ENCODE data around the gene NNT.
A peak's percentile ranks its signal among the peaks of the same experiment; 100 is the strongest.
"Not testable (repeated sequence)": the region's sequence is repeated elsewhere in the genome, so short reads cannot be mapped to it uniquely, and the experiment has no call there.

NNT gene

DNA sequence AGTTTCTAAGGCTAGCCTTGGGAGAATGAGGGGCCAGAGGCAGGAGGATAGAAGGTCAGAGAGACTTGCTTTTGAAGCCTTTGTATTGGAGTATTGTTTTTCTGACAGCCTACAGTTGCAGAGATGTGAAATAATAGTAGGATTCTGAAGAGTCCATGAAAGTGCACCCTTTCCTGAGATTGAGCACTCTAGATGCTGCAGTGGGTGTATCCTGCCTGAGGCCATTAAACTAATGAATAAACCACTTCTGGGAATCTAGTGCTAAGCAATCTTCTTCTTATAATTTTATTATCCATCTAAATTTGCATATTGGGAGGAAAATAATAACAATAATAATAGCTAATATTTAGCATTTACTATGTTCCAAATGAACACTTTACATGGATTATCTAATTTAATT is 19.3 kb upstream of the NNT start:
- no peak for DNase-seq

DNA sequence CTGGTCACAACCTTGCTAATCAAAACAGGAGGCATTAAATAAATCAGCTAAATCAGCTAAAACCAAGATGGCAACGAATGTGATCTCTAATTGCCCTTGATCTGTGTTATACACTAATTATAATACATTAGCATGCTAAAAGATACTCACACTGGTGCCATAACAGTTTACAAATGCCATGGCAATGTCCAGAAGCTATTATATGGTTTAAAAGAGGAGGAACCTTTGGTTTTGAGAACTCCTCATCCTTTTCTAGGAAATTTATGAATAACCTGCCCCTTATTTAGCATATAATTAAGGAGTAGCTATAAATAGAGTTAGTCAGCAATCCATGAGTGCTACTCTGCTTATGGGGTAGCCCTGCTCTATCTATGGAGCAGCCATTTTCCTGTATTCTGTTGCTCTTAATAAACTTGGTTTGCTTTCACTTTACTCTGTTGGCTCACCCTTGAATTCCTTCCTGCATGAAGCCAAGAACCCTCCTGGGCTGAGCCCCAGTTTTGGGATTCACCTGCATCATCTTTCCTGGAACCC is 18.7 kb upstream of the NNT start:
- DNase-seq = no peak

DNA sequence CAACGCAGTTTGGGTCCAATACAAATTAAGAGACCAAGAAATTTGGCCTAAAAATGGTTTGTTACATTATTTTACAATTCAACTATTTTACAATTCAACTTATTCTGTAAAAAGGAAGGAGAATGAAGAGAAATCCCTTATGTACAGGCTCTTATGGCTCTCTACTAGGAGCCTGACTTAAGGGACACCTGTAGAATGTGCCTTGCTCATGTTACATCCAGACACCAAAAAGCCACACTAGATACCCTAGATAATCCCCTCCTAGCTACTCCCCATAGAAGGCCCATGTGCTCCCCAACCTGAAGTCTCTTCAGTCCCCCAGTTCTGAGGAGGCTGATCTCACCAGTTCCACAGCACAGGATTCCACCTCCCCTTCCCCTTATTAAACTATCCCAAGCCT is 14.1 kb upstream of the NNT start:
- DNase-seq = no peak

DNA sequence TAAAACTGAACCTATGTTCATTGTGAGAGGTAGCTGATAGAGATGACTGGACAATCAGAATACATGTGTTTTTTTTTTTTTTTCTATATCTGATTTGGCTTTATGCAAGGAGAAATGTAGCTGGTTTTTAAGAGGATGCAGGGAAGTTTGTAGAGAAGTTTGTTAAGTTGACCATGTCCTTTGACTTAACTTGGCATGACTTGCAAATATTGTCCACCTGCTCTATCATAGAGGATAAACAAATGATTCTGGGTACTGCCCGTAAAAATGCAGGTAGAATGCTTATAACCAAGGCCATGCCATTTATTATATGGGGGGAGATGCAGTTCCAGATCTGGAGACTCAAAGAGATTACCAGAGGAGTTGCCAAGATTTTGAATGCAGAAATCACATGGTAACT is 13.7 kb upstream of the NNT start:
- DNase-seq = no peak

DNA sequence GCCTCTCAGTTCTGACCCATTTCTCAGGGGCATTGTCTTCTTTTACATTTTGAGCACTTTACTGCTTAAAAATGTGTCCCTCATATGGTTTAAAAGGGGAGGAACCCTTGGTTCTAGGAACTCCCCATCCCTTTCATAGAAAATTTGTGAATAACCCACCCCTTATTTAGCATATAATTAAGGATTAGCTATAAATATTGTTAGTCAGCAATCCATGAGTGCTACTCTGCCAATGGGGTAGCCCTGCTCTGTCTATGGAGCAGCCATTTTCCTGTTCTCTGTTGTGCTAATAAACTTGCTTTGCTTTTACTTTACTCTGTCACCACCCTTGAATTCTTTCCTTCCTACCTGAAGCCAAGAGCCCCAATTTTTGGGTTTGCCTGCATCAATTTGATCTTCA is 12.3 kb upstream of the NNT start:
- DNase-seq = no peak

DNA sequence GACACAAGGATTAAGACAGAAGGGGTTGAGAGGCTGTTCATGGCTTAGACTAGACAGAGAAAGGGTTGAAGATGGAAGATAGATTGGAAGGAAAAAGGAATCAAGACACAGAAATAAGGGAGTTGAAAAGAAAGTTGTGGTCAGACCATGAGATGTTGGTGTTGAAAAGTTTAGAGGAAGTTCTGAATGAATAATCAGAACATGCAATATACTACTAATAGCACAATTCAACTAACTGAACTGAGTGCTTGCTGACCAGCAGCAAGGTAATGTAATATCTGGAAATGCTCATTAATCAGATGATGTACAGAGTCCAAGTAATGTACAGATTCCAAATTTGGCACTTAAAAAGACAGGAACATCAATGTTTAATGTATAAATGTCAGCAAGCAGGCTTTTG is 10.6 kb upstream of the NNT start:
- DNase-seq = no peak

DNA sequence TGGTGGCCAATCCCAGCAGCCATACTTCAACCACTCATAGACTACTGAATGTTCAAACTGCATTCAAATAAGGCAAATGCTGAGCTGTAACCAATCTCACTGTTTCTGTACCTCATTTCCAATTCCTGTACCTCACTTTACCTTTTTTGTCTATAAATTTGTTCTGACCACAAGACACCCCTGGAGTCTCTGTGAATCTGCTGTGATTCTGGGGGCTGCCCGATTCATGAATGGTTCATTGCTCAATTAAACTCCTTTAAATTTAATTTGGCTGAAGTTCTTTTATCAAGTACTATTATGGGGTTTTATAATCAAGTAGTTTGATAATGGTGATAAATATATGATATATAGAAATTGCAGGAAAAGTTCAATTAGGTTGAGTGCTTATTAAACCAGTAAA is 4.1 kb upstream of the NNT start:
- not testable (repeated sequence) for DNase-seq

DNA sequence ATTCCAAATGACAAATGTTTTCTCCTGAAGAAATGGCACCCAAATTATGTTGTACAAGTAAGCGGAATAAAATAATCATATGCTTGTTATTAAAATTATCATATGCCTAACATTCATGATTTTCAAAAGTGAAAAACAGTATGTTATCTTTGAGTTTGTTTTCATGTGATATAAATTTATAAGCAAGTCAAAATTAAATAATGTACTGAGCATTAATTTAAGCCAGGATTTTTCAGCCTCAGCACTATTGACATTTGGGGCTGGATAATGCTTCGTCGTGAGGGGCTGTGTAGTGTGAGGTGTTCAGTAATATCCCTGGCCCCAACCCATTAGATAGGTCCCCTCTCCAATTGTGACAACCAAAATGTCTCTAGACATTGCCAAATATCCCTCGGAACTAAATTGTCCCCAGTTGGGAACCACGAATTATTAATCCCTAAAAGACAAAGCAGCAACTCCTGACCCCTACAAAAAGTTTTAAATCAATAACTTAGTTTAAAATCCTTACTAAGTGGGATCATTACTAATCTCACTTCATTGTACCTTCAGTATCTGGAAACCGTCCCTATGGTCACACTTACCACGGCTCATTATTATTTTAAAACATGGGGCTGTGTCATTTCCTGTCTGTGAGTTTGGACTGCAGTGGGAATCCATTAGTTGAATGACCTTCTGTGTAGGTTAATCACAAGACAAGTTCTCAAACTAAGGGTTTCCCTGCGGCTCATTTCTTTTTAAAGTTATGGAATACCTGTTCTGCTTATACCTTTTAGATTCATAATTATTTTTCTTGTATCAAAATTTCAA is 1.3 kb upstream of the NNT start:
- no peak for DNase-seq

DNA sequence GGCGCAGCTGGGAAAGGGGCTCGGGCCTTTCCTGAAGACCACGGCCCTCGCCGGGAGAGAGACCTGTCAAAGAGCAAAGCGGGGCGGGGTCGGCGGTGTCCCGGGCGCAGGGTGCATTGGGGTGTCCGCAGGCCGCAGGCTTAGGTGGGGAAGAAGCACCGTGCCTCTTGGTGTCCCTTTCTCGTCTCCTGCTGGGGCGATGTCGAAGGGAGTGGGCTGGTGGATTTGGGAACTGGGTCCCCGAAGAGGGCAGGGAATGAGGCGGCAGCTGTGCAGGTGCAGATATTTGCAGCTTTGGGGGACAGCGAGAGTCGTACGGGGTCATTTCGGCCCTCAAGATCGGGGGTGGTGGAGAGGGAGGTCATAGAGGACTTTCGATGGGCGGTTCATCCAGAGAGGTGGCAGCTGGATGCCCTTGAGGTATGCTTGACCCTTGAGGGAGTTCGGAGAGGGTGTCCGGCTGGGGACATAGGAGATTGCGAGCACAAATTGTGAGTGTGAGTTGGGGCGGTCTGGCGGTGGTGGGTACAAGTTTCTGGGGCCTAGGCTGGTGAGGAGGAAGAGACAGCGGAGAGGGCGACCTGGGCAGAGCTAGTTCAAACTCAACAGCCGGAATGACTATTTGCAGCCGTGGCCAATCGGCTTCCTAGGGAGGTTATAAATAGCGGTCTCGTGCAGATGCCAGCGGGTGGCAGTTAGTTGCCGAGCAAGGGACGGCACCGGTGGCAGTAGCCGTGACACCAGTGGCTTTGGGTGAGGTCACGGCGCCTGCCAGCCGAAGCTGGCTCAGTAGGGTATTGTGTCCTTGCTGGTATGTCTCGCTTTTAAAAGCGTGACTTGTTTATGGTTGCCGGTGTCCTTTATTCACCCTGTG is 601 bp downstream of the NNT start:
- DNase-seq = peak; percentile 41

DNA sequence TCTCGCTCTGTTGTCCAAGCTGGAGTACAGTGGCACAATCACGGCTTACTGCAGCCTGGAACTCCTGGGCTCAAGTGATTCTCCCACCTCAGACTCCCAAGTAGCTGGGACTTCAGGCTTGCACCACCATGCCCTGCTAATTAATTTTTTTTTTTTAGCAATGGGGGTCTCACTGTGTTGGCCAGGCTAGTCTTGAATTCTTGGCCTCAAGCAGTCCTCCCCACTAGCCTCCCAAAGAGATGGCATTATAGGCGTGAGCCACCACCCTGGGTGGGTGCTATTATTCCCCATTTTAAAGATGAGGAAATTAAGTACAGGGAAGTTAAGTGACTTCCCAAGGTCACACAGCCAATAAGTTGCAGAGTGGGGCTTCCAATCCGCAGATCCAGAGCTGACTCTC is 1.7 kb downstream of the NNT start:
- no peak for DNase-seq

DNA sequence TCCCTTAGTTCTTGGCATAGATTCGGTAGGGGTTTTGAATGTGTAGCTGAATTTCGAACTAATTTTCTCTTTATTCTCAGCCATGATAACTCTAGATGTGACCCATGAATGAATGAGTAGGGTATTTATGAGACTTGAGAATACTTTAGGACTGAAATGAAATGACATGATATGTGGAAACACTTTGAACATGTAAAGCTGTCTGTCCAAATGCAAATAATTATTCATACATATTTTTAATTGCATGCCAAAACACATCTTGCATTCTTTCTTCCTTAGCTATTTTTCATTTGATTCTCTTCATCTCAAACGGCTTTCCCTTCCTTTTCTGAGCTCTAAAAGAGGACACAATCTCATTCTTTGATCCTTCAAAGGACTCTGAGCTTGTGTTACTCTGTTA is 3.4 kb downstream of the NNT start:
- DNase-seq = no peak

DNA sequence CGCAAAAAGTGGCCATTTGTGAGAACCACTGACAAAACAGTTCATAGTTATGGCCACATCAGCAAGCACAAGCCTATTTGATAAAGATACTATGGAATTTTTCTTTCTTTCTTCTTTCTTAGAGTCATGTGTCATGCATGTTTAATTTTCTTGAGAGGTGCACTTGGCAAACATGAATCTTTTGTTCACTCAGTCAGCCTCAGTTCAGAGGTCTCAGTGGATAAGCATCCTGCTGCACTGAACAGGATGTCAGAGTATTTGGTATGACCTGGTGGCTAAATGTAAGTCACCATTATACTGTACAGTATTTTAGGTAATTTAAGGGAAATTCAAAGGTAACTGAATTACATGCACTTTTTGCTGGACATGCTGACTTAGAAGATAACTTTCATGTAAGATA is 5.4 kb downstream of the NNT start:
- no peak for DNase-seq

DNA sequence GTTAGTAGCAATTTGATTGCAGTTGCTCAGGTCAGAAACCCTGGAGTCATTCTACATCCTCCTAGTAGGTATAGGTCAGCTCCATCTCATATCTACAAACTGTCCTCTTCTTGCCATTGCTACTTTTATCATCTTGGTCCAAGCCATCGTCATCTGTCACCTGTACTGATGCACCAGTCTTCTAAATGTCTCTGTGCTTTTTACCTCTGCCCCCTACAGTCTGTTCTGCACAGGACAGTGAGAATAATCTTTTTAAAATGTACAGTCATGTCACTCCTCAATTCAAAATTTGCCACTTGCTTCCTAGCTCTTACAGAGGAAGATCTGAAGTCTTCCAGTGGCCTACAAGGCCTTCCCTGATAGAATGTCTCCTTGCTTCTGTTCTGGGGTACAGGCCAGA is 6.8 kb downstream of the NNT start:
- no peak for DNase-seq

DNA sequence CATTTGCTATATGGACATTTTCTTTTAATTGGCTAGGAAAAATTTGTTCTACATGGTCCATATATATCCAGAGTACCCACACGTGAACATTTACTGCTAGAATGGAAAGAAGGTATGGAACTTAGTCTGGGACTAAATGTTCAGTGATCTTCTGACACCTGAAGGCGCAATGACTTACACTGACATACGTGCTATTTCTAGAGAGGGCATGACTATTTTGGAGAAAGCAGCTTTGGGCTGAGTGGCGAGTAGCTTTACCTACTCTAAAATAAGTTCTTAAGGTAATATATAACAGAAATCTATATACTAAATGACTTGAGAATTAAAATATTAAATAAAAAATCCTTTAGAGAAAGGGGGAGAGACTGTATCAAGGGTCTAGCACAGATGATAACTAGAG is 10.4 kb downstream of the NNT start:
- no peak for DNase-seq

DNA sequence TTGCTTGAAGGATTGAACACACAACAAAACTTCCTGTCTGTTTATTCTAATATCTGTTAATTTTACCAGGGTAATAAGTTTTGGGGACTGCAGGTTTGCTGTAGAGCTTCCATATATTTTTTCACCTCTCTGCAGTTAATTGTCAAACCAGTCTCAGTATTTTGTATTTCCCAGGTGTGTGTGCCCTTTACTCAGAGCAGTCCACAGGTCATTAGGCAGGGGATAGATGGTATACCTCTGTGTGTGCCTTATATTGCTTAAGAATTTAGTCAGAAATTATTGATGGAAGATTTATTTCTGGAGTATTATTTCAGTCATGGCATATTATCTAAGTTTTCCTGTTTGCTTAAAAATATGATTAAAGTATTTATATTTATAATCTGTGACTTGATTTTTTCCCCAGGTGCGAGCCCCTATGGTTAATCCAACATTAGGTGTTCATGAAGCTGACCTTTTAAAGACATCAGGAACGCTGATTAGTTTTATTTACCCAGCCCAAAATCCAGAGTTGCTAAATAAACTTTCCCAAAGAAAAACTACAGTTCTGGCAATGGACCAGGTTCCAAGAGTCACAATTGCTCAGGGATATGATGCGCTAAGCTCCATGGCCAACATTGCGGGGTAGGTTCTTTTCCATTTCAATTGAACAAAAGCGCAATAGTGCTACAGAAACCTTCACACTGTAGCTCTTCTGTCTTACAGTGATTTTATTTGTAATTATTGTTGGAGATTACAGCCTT is 12.6 kb downstream of the NNT start:
- DNase-seq = no peak

DNA sequence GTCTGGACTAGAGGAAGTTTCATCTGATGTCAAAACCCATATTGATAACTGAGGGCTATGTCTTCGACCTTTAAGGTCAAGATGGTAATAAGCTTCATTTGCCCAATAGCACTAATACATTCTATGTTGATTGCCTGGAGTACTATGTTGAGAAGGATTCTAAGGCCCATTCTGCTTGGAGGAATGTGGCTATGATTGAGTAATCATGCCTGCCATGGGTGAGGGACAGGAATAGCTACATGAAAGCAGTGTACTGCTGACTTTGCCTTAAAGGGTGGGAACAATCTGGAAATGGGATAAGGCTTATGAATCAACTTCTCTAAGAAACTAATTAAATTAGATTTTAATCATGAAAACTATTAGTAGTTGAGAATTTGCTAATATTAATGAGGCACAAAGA is 13.6 kb downstream of the NNT start:
- no peak for DNase-seq

DNA sequence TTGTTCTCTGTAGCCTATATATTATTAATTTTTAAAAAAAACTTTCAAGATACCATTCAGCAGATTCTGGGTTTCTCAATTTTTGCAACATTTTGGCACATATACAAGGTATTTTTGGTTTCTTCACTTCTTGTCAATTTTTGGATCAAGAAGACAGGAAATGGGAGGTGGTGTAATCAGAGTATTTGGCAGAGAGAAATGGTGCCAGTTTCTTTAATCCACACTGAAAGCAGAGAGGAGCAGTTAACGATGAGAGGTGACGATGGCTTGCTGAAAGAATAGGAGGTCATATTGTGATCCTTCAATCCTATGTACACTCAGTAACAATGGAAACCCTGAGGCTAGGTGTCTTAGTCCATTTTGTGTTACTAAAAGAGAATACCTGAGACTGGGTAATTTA is 16.4 kb downstream of the NNT start:
- DNase-seq = no peak

DNA sequence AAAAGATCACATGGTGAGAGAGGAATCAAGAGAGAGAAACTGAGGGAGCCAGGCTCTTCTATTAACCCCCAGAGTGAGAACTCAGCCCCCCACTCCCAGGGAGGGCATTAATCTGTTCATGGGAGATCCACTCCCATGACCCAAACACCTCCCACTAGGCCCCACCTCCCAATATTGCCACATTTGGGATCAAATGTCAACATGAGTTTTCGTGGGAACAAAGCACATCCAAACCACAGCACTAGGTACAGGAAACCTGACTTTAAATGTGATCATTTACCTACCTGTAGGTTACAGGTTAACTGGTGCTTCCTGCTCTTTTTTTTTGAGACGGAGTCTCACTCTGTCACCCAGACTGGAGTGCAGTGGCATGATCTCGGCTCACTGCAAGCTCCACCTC is 16.9 kb downstream of the NNT start:
- no peak for DNase-seq

DNA sequence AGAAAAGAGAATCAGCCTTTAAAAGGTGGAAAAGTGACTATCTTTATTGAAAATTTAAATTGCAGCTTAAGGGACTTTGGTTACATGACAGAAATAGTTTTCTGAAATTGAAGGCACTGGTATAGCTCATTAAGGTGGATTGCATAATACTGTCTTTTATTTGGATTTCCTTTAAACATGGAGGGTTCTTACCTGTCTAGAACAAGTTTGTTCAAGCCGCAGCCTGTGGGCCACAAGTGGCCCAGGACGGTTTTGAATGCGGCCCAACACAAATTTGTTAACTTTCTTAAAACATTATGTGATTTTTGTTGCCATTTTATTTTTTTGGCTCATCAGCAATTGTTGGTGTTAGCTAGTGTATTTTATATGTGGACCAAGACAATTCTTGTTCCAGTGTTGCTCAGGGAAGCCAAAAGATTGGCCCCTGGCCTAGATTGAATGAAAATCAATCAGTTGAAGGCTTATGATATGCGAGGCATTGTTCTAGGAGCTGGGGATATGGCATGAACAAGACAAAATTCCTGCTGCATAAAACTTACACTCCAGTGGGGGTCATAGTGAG is 18.0 kb downstream of the NNT start:
- DNase-seq = no peak

DNA sequence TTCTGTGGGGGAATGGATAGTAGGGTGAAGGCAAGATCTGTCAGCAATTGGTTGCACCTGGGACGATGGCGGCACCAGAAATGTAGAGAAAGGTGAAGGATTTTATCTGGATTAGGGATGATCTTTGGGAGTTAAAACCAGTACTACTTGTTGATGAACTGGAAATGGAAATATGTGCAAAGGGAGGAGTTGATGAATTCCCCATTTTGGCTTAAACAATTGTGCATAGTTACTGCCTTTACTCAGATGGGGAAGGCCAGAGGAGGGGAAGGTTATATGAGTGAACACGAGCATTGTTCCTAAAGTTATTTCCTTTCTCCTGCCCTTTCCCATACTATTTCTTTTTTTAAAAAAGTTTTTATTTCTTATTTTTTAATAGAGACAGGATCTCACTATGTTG is 19.1 kb downstream of the NNT start:
- no peak for DNase-seq

DNA sequence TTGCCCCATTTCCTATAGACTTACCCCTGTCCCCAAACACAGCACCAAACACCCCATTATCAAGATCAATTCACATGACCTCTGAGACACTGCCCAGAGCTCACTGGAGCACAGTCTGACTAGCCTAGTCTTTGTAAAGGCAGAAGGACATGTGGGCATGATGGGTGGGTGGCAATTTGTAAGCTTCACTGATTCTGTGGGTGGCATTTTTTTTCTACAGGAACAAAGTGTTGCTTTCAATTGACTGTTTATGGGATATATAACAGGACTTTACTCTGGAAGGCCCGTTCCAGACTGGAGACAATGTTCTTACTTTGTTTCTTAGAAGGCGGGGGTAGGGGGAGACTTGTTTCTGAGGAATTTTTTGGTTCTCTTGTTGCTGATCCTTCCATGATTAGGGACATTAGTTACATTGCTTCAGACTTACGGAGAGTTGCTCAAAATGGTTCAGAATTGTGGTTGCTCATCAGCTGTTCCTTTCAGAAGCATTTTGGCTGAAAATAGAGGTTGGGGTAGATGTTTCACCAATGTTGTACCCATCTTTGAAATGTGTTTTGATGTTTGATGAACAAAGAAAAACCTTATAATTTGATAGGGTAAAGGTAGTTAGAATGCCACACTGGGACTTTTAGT is 20.2 kb downstream of the NNT start:
- DNase-seq = no peak

DNA sequence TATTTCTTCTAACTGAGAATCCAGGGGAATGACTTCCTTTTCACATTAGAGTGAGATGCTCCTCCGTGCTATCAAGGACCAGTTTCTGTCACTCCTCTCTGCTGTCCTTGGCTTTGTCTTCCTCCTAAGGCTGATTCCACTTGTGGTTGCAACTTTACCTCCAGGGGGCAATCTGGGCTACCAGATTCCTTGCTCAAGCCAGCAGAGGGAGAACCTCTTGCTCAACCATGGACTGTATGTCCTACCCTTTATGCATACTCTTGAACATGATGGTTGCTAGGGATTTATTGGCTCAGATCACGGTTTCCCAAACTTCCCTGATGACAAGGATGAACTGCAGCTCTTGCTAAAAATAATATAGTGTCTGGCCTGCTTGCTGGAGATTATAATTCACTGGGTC is 24.0 kb downstream of the NNT start:
- no peak for DNase-seq

Data from activated gamma-delta T cell (primary cell).